ENCODE results near the gene MAGI2. TPM values are rescaled to one million over a fixed set of nuclear protein-coding genes. Genes with fewer than 3 reads are reported as not detected.
"Not testable (repeated sequence)": the region's sequence is repeated elsewhere in the genome, so short reads cannot be mapped to it uniquely, and the experiment has no call there.

The MAGI2 gene
- total and polyA plus RNA-seq, 2 experiments from 2014 or later, result 16.8 to 24.7 TPM

- no peak overlapping the region for H3K27ac ChIP-seq
- H3K36me3 ChIP-seq, result no peaks in the 10 kb centered on the region
- DNase-seq (ENCODE audit: low read depth in 1 of 2, low spot score in 1 of 2), result peak; percentile 62
- peak; percentile 79 for TF ChIP-seq CTCF (IDR thresholded peaks at IDR 0.05; ENCODE audit: low read depth, low read length)
- no peaks in the 10 kb centered on the region for H3K4me1 ChIP-seq (ENCODE audit: low read depth)
- H3K4me3 ChIP-seq, result no peak overlapping the region
- H3K27me3 ChIP-seq, result no peaks in the 10 kb centered on the region
- no peaks in the 10 kb centered on the region for H3K9me3 ChIP-seq (ENCODE audit: low read depth)
These were observed 942.8 kb downstream of the MAGI2 start for GRCh38 chr7:78510580-78511188.

GRCh38 chr7:78503301-78503700 lies 950.2 kb downstream of the MAGI2 start:
- not testable (repeated sequence) for H3K4me3 ChIP-seq; H3K9me3 ChIP-seq (ENCODE audit: low read depth); H3K4me1 ChIP-seq (ENCODE audit: low read depth); H3K27me3 ChIP-seq; H3K36me3 ChIP-seq; DNase-seq (ENCODE audit: low read depth in 1 of 2, low spot score in 1 of 2); H3K27ac ChIP-seq

- no peak for TF ChIP-seq CTCF (IDR thresholded peaks at IDR 0.05; ENCODE audit: low read depth, low read length)
- Histone ChIP-seq H3K27me3 (no peaks in the 10 kb centered on the region), H3K27ac (no peak overlapping the region), H3K4me3 (no peak overlapping the region), H3K9me3 (ENCODE audit: low read depth) (no peaks in the 10 kb centered on the region), H3K4me1 (ENCODE audit: low read depth) (no peaks in the 10 kb centered on the region), H3K36me3 (no peaks in the 10 kb centered on the region)
- no peak for DNase-seq (ENCODE audit: low read depth in 1 of 2, low spot score in 1 of 2)
These were observed 952.4 kb downstream of the MAGI2 start for GRCh38 chr7:78501064-78501463.

- Histone ChIP-seq H3K27ac (no peak overlapping the region), H3K36me3 (no peaks in the 10 kb centered on the region)
- no peak for TF ChIP-seq CTCF (IDR thresholded peaks at IDR 0.05; ENCODE audit: low read depth, low read length)
These were observed 953.5 kb downstream of the MAGI2 start for GRCh38 chr7:78499971-78500370.

GRCh38 chr7:78499283-78499682 lies 954.2 kb downstream of the MAGI2 start:
- no peaks in the 10 kb centered on the region for H3K9me3 ChIP-seq (ENCODE audit: low read depth)
- H3K27ac ChIP-seq, result no peak overlapping the region
- H3K27me3 ChIP-seq, result no peaks in the 10 kb centered on the region
- H3K4me3 ChIP-seq, result no peak overlapping the region
- no peaks in the 10 kb centered on the region for H3K4me1 ChIP-seq (ENCODE audit: low read depth)
- H3K36me3 ChIP-seq, result no peaks in the 10 kb centered on the region
- TF ChIP-seq CTCF (IDR thresholded peaks at IDR 0.05; ENCODE audit: low read depth, low read length), result no peak
- no peak for DNase-seq (ENCODE audit: low read depth in 1 of 2, low spot score in 1 of 2)

More at GRCh38 chr7:78499971-78500370, 953.5 kb downstream of the MAGI2 start:
- Histone ChIP-seq H3K27me3 (no peaks in the 10 kb centered on the region), H3K9me3 (ENCODE audit: low read depth) (no peaks in the 10 kb centered on the region), H3K4me3 (no peak overlapping the region), H3K4me1 (ENCODE audit: low read depth) (no peaks in the 10 kb centered on the region)
- DNase-seq (ENCODE audit: low read depth in 1 of 2, low spot score in 1 of 2), result no peak

GRCh38 chr7:78497728-78498427 lies 955.6 kb downstream of the MAGI2 start:
- no peaks in the 10 kb centered on the region for H3K36me3 ChIP-seq
- no peak for DNase-seq (ENCODE audit: low read depth in 1 of 2, low spot score in 1 of 2)
- TF ChIP-seq CTCF (IDR thresholded peaks at IDR 0.05; ENCODE audit: low read depth, low read length), result no peak

More at GRCh38 chr7:78497728-78498427, 955.6 kb downstream of the MAGI2 start:
- no peaks in the 10 kb centered on the region for H3K9me3 ChIP-seq (ENCODE audit: low read depth)
- H3K27me3 ChIP-seq, result no peaks in the 10 kb centered on the region
- H3K27ac ChIP-seq, result no peak overlapping the region
- H3K4me1 ChIP-seq (ENCODE audit: low read depth), result no peaks in the 10 kb centered on the region
- H3K4me3 ChIP-seq, result no peak overlapping the region

All from cardiac muscle cell (in vitro differentiated cells and primary cell).